NCI-H2196 (cell line): ENCODE data around the gene POFUT2.

Source experiments
- DNase-seq: peaks from one replicate; lab custom pipeline; 2025; ENCODE audit not compliant: unreplicated experiment; lab: John Stamatoyannopoulos, UW

POFUT2 gene

DNA sequence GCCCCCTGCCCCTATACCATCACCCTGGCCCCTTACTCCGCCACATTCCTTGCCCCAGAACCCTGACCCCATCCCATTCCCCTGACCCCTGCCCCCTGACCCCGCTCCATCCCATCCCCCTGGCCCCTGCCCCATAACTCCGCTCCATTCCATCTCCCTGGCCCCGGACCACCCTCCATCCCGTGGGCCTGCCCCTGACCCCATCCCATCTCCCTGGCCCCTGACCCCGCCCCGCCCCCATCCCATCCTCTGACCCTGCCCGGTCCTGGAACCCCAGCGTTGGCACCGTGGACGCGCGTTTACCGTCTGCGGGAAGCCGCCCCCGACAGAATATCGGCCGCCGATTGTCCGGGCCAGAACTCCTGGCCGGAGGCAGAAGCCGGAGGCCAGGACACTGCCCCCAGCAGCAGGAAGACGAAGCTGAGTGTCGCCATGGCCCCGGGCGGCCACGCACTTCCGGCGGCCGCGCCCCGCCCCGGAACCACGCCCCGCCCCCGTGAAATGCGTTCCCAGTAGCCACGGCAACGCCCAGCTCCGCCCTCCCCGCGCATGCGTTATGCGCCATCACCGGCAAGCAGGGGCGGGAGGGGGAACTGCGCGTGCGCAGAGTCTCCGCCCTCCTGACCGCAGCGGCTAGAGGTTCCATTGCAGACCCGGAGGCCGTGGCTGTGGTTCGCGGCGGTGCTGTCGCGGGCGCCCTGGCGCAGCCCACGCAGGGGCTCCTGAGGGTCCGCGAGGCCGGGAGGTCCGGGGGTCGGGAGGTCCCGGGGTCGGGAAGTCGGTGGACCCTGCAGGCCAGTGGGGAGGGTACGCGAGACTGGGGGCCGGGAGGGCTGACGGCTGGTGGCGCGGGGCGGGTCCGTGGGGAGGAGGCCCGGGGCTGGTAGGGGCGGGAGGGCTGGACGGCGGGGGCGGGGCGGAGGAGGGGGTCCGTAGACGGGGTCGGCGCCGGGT lies at the start of gene POFUT2:
Gene POFUT2 (minus strand): TSS at position 458 of the 954 bp plus-strand sequence. CDS start 24 bp downstream, at position 434.
- DNase-seq, result peak; percentile 95

- peak; percentile 18 for DNase-seq
Observed at GRCh38 chr21:45336870-45337269, 49.2 kb upstream of the POFUT2 start.

DNA sequence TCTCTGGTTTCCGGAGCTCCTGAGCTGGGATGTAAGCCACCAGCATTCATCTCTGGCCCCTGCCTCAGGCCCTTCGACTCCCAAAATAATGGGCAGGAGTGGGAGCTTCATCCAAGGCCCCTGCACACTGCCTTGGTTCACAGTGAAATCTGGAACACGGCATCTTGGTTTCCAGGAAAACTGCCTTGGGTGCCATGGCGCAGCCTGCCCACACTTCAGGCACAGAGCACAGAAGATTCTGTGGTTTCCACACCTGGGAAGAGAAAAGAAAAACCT lies 48.8 kb upstream of the POFUT2 start:
- DNase-seq, result no peak

GRCh38 chr21:45335761-45336534 lies 48.3 kb upstream of the POFUT2 start:
- DNase-seq, result no peak

DNA sequence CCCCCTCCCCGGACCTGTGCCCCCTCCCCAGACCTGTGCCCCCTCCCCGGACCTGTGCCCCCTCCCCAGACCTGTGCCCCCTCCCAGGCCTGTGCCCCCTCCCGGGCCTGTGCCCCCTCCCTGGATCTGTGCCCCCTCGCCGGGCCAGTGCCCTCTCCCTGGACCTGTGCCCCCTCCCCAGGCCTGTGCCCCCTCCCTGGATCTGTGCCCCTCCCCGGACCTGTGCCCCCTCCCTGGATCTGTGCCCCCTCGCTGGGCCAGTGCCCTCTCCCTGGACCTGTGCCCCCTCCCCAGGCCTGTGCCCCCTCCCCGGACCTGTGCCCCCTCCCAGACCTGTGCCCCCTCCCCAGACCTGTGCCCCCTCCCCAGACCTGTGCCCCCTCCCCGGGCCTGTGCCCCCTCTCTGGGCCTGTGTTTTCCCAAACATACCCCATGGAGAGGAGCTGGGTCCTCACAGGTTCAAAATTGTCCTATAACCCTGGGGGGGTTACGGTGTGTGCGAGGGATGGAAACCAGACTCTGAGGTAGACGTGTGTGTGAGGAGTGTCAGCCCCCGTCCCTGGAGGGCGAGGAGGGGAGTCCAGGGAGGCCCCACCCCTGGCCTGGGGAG lies 47.6 kb upstream of the POFUT2 start:
- no peak for DNase-seq

DNA sequence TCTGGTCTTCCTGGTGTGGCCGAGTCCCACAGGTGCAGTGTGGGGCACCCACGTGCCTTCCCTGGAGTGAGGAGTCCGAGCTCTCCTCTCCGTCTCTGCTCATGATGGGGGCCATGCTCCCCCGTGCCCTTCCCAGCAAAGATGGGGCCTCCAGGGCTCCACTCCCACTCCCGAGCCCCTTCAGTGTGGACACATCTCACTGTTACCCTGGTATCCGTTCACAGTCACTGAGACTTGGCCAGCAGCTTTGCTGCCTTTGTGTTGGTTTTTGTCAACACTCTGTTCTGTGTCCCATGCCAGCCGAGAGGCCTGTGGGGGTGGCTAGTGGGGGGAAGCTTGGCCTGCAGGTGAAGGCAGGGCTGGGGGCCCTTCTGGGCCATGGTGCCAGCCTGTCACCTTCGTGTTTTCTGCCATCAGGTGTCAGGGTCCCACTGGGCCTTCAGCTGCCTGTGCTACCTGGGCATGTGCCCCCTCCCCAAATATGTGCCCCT lies 46.9 kb upstream of the POFUT2 start:
- DNase-seq, result no peak

- no peak for DNase-seq
Observed at GRCh38 chr21:45334134-45334533, 46.4 kb upstream of the POFUT2 start.

- DNase-seq, result no peak
Observed at GRCh38 chr21:45333583-45334121, 46.0 kb upstream of the POFUT2 start.

DNA sequence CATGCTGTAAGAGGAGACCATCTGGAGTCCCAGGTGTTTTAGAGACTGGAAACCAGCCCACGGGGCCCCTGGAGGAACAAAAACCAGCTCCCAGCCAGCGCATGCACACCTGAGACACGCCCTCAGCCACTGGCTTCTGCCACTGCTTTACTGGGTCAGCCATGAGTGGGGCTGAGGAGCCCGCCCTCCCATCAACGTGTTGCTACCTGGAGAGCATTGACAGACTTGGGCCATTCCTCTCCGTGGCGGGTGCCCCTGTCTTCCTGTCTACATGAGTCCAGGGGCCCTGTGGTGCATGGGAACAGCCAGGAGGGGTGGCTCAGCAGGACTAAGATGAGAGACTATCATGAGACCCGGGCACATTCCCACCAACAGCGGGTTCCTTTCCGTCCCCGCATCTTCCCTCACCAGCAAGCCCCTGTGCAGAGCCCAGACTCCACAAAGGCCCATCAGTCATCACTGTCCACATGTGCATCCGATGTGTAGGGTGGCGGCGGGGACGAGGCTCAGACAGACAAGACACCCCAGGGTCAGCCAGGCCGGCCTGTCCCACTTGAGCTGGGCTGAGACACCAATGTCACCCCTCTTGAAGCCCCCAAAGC lies 45.4 kb upstream of the POFUT2 start:
- DNase-seq, result no peak

GRCh38 chr21:45332415-45332814 lies 44.7 kb upstream of the POFUT2 start:
- no peak for DNase-seq

GRCh38 chr21:45331531-45332147 lies 43.9 kb upstream of the POFUT2 start:
- no peak for DNase-seq

- DNase-seq, result no peak
Observed at GRCh38 chr21:45330851-45331261, 43.2 kb upstream of the POFUT2 start.

DNA sequence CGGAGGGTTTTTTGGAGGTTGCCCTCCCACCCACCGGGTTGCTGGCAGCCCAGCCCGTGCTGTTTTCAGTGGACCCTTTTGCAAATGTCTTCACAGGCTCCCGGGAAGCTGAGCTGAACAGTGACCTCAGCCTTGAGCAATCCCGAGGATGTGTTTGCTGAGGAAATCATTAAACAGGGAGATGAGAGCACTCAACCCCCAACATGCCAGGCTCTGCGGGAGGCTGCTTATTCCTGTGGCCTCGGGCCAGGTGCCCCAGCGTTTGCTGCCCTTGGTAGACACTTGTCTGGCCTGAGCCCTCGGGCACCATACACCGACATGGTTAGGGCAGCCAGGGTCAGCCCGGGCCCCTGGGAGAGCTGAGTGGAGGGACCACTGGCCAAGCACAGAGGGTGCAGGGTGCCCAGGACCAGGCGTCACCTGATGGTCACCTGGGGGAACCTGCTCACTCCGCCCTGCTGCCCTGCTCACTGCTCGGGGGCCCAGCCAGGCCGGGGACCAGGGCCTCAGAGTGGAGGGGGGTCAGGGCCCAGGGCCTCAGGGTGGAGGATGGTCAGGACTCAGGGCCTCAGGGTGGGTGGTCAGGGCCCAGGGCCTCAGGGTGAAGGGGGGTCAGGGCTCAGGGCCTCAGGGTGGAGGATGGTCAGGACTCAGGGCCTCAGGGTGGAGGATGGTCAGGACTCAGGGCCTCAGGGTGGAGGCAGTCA lies 42.5 kb upstream of the POFUT2 start:
- DNase-seq, result peak; percentile 64

DNA sequence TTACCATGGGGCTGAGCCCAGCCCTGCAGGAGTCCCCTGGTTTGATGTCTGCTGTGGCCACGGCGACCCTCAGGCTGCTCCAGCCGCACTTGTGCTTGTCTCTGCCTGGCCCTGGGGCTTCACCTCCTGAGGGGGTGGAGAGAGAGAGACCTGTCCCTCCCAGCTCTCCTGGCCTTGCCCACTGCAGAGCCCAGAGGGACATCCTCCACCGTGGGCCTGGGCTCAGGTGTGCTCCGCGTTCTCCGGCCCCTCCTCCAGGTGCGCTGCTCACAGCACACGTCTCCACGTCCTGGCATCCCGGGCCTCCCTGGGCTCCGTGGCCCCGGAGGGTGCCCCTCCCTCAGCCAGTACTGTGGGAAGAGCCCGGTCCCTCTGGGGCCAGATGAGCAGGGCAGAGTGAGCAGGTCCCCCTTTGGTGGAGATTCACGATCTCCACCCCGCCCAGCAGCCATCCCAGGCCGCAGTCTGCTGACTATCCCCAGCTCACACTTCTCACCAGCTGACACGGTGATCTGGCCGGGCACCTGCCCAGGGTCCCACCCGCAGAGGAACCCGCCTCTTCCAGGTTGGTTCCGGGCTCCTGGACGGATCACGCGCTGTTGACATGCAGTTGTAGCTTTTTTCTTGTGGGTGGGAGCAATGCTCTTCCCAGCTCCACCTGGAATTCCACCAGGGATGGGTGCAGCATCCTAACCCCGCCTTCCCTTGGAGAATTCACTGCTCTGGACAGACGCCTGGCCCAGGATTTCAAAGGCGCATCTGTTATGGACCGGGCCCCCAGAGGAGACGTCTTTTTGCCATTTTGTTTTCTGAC lies 41.8 kb upstream of the POFUT2 start:
- peak; percentile 16 for DNase-seq

- no peak for DNase-seq
Observed at GRCh38 chr21:45328198-45329091, 40.8 kb upstream of the POFUT2 start.

GRCh38 chr21:45327441-45328197 lies 39.9 kb upstream of the POFUT2 start:
- DNase-seq, result no peak

GRCh38 chr21:45326891-45327440 lies 39.3 kb upstream of the POFUT2 start:
- DNase-seq, result no peak
